GM21515 (cell line): ENCODE measurements around the gene ANKRD13B.

Experiments
- ATAC-seq: cut with Tn5 transposase; IDR thresholded peaks from one replicate; pipeline ENCODE4 v1.9.1; 2021; ENCODE audit not compliant: unreplicated experiment

ANKRD13B gene

DNA sequence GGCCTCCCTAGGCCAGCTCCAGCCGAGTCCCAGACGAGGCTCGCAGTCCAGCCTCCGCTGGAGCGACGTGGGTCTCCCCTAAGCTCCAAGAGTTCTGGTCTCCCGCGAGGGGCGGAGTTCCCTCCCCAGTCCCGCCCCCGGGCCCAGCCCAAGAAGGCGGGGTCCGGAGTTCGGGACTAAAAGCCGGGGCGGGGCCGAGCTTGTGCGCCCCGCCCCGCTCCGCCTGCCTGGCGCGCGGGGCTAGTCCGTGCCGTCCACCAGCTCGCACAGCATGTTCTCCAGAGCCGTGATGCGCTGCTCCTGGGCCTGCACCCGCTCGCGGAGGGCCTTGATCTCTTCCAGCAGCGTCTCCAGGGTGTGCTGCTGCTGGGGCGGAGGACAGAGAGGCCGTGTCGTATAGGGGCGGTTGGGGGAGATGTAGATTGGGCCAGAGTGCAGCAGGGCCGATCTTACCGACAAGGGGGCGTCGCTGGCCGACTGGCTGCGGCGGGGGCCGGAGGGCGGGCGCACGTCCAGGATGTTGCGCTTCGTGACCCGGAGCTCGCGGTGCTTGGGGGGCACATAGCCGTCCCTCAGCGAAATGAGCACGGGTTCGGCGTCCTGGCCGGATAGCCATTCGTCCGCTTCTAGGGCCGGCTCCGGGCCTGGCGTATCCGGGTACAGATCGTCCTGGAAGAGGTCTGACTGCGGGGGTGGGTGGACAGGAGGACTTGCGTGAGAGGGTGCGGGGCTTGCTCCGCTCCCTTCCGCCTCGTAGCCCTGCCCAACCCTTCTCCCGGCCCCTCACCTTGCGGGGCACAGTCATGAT lies 22.8 kb downstream of the ANKRD13B start:
- ATAC-seq, result no peak

DNA sequence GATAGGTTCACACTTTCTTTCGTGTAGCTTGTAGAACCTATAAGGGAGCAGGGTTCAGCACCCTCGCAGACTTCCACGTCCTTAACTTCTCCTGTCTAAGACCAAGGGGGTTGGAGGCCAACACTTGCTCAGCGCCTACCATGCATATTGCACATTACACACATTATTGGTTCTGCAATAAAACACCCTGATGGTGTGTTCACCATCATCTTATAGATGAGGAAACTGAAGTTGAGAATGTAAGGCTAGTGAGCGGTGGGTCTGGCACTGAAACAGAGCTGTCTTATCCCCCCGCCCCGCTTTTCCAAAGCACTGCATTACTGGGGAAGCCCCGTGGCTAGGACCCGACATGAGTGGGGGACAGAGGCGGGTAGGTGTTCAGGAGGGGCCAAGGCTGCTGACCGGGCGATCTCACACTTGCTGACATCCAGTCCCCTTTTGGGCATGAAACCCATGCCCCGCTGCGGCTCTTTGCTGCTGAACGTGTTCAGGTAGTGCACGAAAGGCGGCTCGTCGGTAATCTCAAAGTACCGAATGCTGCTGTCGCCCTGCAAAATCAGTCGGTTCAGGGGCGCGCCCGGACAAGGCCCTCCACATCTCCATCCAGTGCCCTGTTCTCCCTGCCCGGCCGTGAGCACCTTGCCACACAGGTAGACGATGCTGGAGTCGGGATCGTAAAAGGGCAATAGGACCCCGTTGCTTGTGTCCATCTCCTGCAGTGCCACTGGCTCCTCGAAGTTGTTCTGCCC lies 23.5 kb downstream of the ANKRD13B start:
- ATAC-seq, result no peak

GRCh38 chr17:29617125-29617480 lies 24.2 kb downstream of the ANKRD13B start:
- ATAC-seq, result peak; percentile 41

GRCh38 chr17:29617481-29618271 lies 24.7 kb downstream of the ANKRD13B start:
- ATAC-seq, result peak; percentile 4

GRCh38 chr17:29618272-29619065 lies 25.5 kb downstream of the ANKRD13B start:
- no peak for ATAC-seq

GRCh38 chr17:29619251-29619650 lies 26.3 kb downstream of the ANKRD13B start:
- no peak for ATAC-seq

DNA sequence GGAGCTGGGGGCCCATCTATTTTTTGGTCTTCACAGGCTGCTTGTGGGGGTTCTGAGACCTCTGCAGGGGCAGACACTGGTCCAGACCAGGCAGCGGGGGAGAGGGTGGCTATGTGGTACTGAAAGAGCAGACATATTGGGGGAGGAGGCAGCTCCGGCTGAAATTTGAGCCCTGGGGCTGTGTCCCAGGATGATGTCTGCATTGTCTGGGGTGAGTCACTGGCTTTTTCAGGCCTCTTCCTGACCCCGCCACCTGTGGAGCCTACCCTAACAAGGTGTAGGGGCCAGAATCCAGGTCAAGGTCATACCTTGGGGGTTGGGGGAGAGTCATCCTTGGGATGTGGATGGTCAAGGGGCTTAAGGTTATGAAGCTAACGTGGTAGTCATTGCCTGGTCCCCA lies 27.3 kb downstream of the ANKRD13B start:
- no peak for ATAC-seq

GRCh38 chr17:29620779-29621500 lies 28.0 kb downstream of the ANKRD13B start:
- no peak for ATAC-seq

GRCh38 chr17:29621751-29622194 lies 28.8 kb downstream of the ANKRD13B start:
- no peak for ATAC-seq

DNA sequence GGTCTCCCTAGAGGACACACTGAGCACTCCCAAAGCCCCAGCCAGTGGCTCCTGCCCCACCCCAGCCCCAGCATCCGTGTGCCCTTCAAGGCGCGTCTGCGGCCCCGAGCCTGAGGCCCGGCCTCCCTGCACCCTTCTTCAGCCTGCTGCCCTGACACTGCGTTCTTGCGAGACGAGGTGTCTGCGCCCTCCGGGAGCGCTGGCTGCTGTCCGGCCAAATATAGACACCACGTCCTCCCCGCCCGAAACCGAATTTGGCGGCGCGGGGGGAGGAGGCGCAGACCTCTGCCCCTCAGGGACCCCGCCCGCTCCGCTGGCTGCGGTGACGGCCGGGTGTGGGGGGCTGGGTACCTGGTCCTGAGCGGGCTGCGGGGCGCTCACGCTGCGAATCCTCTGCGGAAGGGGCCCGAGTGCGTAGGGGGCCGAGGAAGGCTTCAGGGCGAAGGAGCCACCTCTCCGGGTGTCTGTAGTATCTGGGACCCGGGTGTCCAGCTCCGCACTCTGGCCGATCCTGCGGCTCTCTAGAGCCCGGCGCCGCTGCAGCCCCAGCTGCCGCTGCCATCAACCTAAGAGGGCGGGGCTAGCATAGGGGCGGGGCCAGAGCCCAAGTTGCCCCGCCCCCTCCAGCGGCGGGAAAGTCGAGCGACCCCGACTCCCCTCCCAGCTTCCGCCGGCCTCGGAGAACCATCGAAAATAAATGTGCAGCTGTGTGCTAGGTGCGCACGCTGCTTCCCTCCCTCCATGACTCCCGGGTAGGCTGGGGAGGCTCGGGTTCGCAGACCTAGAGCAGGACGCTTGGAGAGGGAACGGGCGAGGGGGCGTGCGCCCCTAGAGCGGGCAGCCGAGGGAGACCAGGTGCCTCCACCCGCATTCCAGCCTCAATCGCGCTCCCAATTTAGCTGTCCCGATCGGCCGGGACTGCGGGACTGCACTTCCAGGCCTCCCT lies 29.7 kb downstream of the ANKRD13B start, which contains the start of gene CORO6:
Gene CORO6 (minus strand): TSS at position 576 of the 946 bp plus-strand sequence. CDS start 1,491 bp downstream, outside the sequence.
- ATAC-seq, result no peak

DNA sequence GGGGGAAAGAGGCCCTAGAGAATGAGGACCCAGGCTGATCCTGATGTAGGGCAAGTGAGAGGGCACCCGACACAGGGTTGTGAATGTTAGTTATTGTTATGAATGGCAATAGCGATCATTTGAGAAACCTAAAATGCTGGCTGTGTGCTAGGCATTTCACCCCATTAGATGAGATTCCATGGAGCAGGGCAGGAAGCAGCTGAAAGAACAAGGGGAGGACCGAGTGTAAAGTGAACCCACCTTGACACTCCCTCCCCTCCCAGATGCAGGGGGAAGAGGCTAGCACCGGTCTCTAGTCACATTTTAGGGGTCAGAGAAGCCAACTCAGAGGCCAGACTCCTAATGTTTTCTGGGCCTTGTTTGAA lies 30.3 kb downstream of the ANKRD13B start:
- no peak for ATAC-seq

DNA sequence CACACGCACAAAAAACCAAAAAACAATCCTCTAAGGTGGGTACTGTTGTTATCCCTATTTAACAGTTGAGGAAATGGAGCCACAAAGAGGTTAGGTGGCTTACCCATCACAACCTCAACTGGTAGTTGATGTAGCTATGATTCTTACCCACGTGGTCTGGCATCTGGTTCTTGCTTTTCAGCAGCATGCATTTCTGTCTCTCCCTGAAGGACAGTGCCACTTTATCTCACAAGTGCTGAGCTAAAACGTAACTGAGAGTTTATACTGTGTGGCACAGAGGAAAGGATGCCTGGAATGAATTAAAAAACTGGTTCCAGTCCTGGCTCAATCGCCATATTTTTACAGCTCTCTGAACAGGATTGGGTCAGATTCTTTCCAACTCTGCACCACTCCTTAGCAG lies 31.7 kb downstream of the ANKRD13B start:
- no peak for ATAC-seq

GRCh38 chr17:29625037-29625750 lies 32.3 kb downstream of the ANKRD13B start:
- ATAC-seq, result no peak

DNA sequence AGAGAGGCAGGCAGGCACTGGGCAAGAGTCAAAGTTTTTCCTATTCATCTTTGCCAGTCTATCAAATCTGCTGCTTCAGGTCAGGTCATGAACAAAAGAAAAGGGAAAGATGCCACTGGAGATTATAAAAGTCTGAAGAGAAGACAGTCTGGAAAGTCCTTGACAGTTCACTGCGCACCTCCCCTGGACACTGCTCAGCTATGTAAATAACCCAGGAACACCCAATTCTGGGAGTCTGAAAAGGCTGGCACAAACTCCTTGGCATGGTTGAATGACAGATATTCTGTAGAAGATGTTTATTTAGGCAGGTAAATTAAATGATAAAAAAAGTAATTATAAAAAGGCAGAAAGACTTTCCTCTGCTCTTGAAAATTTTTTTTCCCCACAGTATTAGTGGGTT lies 35.0 kb downstream of the ANKRD13B start:
- ATAC-seq, result no peak

DNA sequence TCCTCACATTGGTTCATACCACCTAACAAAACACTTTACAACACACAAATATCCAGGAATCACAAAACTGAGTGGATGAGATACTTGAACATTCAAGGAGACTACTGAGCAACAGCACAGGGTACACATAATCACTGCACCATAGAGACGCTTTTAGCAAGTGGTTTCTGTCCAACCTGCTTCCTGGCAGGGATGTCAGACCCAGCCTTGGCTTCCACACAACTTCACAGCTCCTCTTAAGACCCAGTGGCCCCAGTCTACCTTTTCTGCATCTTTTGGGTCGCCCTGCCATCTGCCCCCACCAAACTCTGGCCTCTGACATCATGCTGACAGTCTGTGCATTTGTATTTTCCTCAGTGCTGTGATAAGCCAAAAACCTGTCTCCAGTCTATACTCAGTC lies 35.7 kb downstream of the ANKRD13B start:
- ATAC-seq, result no peak

DNA sequence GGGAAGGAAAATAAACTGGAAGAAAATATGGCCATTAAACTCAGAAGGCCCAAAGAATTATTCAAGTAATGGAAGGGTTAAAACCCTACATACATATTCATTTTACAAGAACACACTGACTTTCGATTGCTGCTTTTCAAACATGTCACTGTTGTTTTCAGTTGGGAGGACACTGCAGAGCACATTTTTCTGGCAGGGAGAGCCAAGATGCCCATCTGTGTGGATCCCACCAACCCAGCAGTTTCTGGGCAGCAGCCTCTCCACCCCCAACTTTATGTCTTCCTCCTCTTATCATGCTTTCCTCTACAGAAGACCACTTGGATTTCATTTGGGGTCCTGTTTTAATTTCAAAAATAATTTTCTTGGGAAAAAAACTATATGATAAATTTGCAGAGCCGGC lies 36.9 kb downstream of the ANKRD13B start:
- no peak for ATAC-seq

GRCh38 chr17:29630630-29631193 lies 37.8 kb downstream of the ANKRD13B start:
- ATAC-seq, result no peak

DNA sequence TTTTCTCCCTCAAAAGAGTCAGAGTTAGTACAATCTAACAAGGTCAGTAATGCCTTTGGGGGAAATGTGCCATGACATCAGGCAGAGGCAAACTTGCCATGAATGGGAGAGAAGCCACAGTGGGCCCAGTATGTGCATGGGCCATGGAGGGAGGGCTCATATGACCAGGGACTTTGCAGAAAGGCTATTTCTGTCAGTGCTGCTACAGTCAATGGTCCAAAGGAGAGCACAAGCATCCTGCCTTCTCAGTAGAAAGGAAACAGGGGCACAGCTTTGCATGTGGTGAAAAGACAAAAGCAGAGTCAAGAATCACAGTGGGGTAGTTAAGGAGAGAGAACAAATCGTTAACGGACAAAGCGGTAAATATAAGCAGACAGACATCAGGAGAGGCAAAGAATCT lies 41.0 kb downstream of the ANKRD13B start:
- no peak for ATAC-seq
